WTC11 (cell line): ENCODE measurements around the gene COL6A3. TPM values are rescaled to one million over a fixed set of nuclear protein-coding genes. Genes with fewer than 3 reads are reported as not detected.

Source experiments
- ATAC-seq: fragments of 200-7000 bp; cut with Tn5 transposase; 2 replicates; pipeline ENCODE4 v1.10.0; 2021; ENCODE audit warnings: mild to moderate bottlenecking, moderate library complexity
- CTCF ChIA-PET: fragments of 300-600 bp; sonication (Branson Sonifier 250); formaldehyde crosslinking; loops from one replicate; lab custom pipeline; 2021; ENCODE audit warnings: antibody characterized with exemption; lab: Charles Lee
- POLR2A ChIA-PET: fragments of 350-600 bp; sonication (Branson Sonifier 250); formaldehyde crosslinking; loops from one replicate; lab custom pipeline; 2021; ENCODE audit warnings: antibody characterized with exemption; lab: Charles Lee
- DNase-seq: peaks from one replicate; pipeline ENCODE4 v3.0.0; 2021; ENCODE audit warnings: low spot score
- H3K27ac Mint-ChIP-seq: 2 replicates; pipeline ENCODE4 v1.8.0; 2021; ENCODE audit warnings: mixed read lengths
- H3K27me3 Mint-ChIP-seq: 2 replicates; pipeline ENCODE4 v1.8.0; 2021; ENCODE audit warnings: low read depth, mild to moderate bottlenecking, moderate library complexity, mixed read lengths
- H3K36me3 Mint-ChIP-seq: 2 replicates; pipeline ENCODE4 v1.8.0; 2021; ENCODE audit warnings: mixed read lengths
- H3K4me1 Mint-ChIP-seq: 2 replicates; pipeline ENCODE4 v1.8.0; 2022; ENCODE audit warnings: mixed read lengths
- H3K4me3 Mint-ChIP-seq: 2 replicates; pipeline ENCODE4 v1.8.0; 2021; ENCODE audit warnings: mild to moderate bottlenecking, moderate library complexity, mixed read lengths
- H3K9me3 Mint-ChIP-seq: 2 replicates; pipeline ENCODE4 v1.8.0; 2021; ENCODE audit warnings: mixed read lengths
- ATF3 ChIP-seq: sonication (generic); formaldehyde crosslinking; conservative IDR thresholded peaks from 2 replicates; pipeline ENCODE4 v1.8.1; 2022; ENCODE audit warnings: mild to moderate bottlenecking, missing genetic modification reagents
- E2F4 ChIP-seq: sonication (generic); formaldehyde crosslinking; IDR thresholded peaks from 2 replicates; pipeline ENCODE4 v1.8.1; 2022; ENCODE audit warnings: low read depth, mild to moderate bottlenecking, moderate library complexity, missing genetic modification reagents, borderline replicate concordance
- E2F5 ChIP-seq: sonication (generic); formaldehyde crosslinking; IDR thresholded peaks from 2 replicates; pipeline ENCODE4 v1.8.1; 2022; ENCODE audit warnings: mild to moderate bottlenecking, moderate library complexity, missing genetic modification reagents
- GABPB1 ChIP-seq: sonication (generic); formaldehyde crosslinking; IDR thresholded peaks from 2 replicates; pipeline ENCODE4 v1.8.1; 2023; ENCODE audit warnings: mild to moderate bottlenecking, missing genetic modification reagents
- HMGA2 ChIP-seq: fragments of 250-450 bp; sonication (Bioruptor Pico); IDR thresholded peaks from 2 replicates; pipeline ENCODE4 v1.4.0; 2021; ENCODE audit warnings: mild to moderate bottlenecking, moderate library complexity
- JUN ChIP-seq: sonication (generic); formaldehyde crosslinking; IDR thresholded peaks from 2 replicates; pipeline ENCODE4 v1.8.0; 2023; ENCODE audit warnings: mild to moderate bottlenecking, missing genetic modification reagents
- KAT7 ChIP-seq: sonication (generic); formaldehyde crosslinking; IDR thresholded peaks from 2 replicates; pipeline ENCODE4 v1.8.1; 2023; ENCODE audit warnings: missing genetic modification reagents, mild to moderate bottlenecking, borderline replicate concordance
- MXD4 ChIP-seq: fragments of 250-450 bp; sonication (Bioruptor Pico); IDR thresholded peaks from 2 replicates; pipeline ENCODE4 v1.8.0; 2021; ENCODE audit warnings: mild to moderate bottlenecking, moderate library complexity, borderline replicate concordance
- NFATC4 ChIP-seq: fragments of 250-450 bp; sonication (Bioruptor Pico); IDR thresholded peaks from 2 replicates; pipeline ENCODE4 v1.9.0; 2021; ENCODE audit warnings: mild to moderate bottlenecking
- NR3C1 ChIP-seq: sonication (generic); formaldehyde crosslinking; conservative IDR thresholded peaks from 2 replicates; pipeline ENCODE4 v1.8.1; 2023; ENCODE audit warnings: low read depth, mild to moderate bottlenecking, missing genetic modification reagents
- SMAD3 ChIP-seq: sonication (generic); formaldehyde crosslinking; IDR thresholded peaks from 2 replicates; pipeline ENCODE4 v1.8.0; 2022; ENCODE audit warnings: missing genetic modification reagents, mild to moderate bottlenecking, borderline replicate concordance
- SMAD4 ChIP-seq: sonication (generic); formaldehyde crosslinking; IDR thresholded peaks from 2 replicates; pipeline ENCODE4 v1.8.0; 2022; ENCODE audit warnings: mild to moderate bottlenecking, missing genetic modification reagents
- SOX15 ChIP-seq: fragments of 250-450 bp; sonication (Bioruptor Pico); IDR thresholded peaks from 2 replicates; pipeline ENCODE4 v1.9.0; 2021; ENCODE audit warnings: mild to moderate bottlenecking
- USF1 ChIP-seq: sonication (generic); formaldehyde crosslinking; IDR thresholded peaks from 2 replicates; pipeline ENCODE4 v1.8.0; 2022; ENCODE audit warnings: mild to moderate bottlenecking, missing genetic modification reagents
- ZNF121 ChIP-seq: sonication (generic); formaldehyde crosslinking; IDR thresholded peaks from 2 replicates; pipeline ENCODE4 v1.8.0; 2023; ENCODE audit warnings: missing genetic modification reagents
- ZNF138 ChIP-seq: sonication (generic); formaldehyde crosslinking; conservative IDR thresholded peaks from 2 replicates; pipeline ENCODE4 v1.8.1; 2022; ENCODE audit warnings: mild to moderate bottlenecking, moderate library complexity, missing genetic modification reagents
- ZNF219 ChIP-seq: sonication (generic); formaldehyde crosslinking; IDR thresholded peaks from 2 replicates; pipeline ENCODE4 v1.8.0; 2023; ENCODE audit warnings: missing genetic modification reagents, mild to moderate bottlenecking, borderline replicate concordance
- total RNA-seq: library from RNA; stranded (reverse); gene quantifications from 3 replicates; pipeline ENCODE4 v1.2.3, GENCODE V29; 2021
- TF ChIP-seq, protein P1 (sequence below): fragments of 250-450 bp; sonication (Bioruptor Pico); IDR thresholded peaks from 2 replicates; pipeline ENCODE4 v1.9.0; 2021; ENCODE audit warnings: moderate library complexity, mild to moderate bottlenecking, inconsistent platforms, borderline replicate concordance
- TF ChIP-seq, protein P2 (sequence below): sonication (generic); formaldehyde crosslinking; IDR thresholded peaks from 2 replicates; pipeline ENCODE4 v1.8.1; 2023; ENCODE audit warnings: mild to moderate bottlenecking, missing genetic modification reagents, moderate library complexity

The COL6A3 gene
- total RNA-seq, 1 experiment from 2014 or later, result 2.6 TPM

- CTCF ChIA-PET, result interaction anchor here (2.5 kb wide), 1 partner anchor 13 kb away, joined by 7 read pairs; no protein-coding TSS in a partner anchor
- TF ChIP-seq ATF3 (no peak), JUN (CRISPR knock-in tag) (no peak)
- Mint-ChIP-seq H3K36me3 (no peaks in the 10 kb centered on the region), H3K27ac (no peak overlapping the region), H3K9me3 (peaks cover 47% of the 10 kb centered on the region), H3K4me1 (no peaks in the 10 kb centered on the region), H3K4me3 (no peak overlapping the region), H3K27me3 (peaks cover 19% of the 10 kb centered on the region)
- DNase-seq, result no peak
- POLR2A ChIA-PET, result no interaction called here
- ATAC-seq, result no peak
Measured at GRCh38 chr2:237458519-237458918, 44.6 kb upstream of the COL6A3 start.

DNA sequence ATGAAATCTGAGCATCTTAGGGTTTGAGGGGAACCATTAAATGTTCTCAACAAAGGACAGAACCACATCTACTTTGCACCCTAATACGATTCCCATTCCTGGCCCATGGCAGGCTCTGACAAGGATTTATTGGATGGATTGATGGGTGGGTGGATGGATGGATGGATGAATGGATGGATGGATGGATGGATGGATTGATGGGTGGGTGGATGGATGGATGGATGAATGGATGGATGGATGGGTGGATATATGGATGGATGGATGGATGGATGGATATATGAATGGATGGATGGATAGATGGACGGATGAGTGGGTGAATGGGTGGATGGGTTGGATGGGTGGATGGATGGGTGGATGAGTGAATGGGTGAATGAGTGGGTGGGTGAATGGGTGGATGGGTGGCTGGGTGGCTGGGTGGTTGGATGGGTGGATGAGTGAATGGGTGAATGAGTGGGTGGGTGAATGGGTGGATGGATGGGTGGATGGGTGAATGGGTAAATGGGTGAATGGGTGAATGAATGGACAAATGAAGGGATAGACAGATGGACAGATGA, 43.5 kb upstream of the COL6A3 start:
- ChIA-PET CTCF (no interaction called here), POLR2A (no interaction called here)
- ATAC-seq (no peak), DNase-seq (no peak)
- TF ChIP-seq USF1 (CRISPR knock-in tag) (no peak), ZNF121 (CRISPR knock-in tag) (no peak), SMAD3 (CRISPR knock-in tag) (no peak), E2F5 (CRISPR knock-in tag) (no peak), HMGA2 (no peak), SMAD4 (no peak), NR3C1 (CRISPR knock-in tag) (no peak), GABPB1 (no peak), MXD4 (no peak), NFATC4 (CRISPR knock-in tag) (no peak), E2F4 (no peak), ZNF219 (CRISPR knock-in tag) (no peak), KAT7 (CRISPR knock-in tag) (no peak)
- TF ChIP-seq, protein P1, sequence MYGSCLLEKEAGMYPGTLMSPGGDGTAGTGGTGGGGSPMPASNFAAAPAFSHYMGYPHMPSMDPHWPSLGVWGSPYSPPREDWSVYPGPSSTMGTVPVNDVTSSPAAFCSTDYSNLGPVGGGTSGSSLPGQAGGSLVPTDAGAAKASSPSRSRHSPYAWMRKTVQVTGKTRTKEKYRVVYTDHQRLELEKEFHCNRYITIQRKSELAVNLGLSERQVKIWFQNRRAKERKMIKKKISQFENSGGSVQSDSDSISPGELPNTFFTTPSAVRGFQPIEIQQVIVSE, result no peak
- H3K9me3 Mint-ChIP-seq, result peaks cover 47% of the 10 kb centered on the region
- H3K4me1 Mint-ChIP-seq, result peaks cover 3% of the 10 kb centered on the region
- H3K27ac Mint-ChIP-seq, result no peak overlapping the region
- H3K27me3 Mint-ChIP-seq, result peaks cover 21% of the 10 kb centered on the region
- no peaks in the 10 kb centered on the region for H3K36me3 Mint-ChIP-seq
- no peak overlapping the region for H3K4me3 Mint-ChIP-seq

DNA sequence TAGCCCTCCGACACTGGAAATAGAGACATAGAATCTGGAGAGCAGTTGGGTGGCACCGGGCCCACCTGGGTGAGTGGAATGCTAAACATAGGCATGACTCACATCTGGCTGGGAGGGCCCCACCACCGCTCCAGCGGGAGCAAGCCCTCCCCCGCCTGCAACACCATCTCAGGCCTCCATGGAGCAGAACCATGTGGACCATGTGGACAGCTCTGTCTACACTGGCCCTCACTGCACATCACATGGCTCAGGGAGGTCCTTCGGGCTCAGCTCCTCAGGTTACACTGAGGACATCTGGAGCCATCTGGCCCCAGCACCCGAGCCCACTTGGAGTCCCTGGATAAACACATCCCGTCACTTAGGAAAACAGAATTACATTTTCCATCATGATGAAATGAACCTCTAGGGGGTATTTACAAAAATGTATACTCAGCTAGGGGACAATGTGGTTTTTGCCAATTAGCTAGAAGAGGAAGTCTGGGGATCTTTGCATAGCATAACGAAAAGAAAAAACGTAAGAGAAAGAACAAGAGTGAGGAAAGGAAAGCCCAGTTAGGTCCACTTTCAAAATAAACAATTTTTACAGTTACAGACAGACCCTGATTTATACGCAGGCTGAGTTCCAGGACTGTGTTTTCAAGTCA, 42.4 kb upstream of the COL6A3 start:
- peaks cover 47% of the 10 kb centered on the region for H3K9me3 Mint-ChIP-seq
- ATAC-seq (no peak), DNase-seq (no peak)
- ChIA-PET POLR2A (no interaction called here), CTCF (interaction anchor here (0.6 to 0.7 kb wide), 2 partner anchors 19 to 35 kb away, joined by 3 read pairs; no protein-coding TSS in a partner anchor)
- no peak overlapping the region for H3K4me3 Mint-ChIP-seq
- peaks cover 14% of the 10 kb centered on the region for H3K4me1 Mint-ChIP-seq
- H3K27ac Mint-ChIP-seq, result no peak overlapping the region
- peaks cover 25% of the 10 kb centered on the region for H3K27me3 Mint-ChIP-seq
- TF ChIP-seq SOX15 (CRISPR knock-in tag), result no peak
- TF ChIP-seq ZNF138, result no peak
- TF ChIP-seq JUN (CRISPR knock-in tag), result no peak
- TF ChIP-seq, protein P2, sequence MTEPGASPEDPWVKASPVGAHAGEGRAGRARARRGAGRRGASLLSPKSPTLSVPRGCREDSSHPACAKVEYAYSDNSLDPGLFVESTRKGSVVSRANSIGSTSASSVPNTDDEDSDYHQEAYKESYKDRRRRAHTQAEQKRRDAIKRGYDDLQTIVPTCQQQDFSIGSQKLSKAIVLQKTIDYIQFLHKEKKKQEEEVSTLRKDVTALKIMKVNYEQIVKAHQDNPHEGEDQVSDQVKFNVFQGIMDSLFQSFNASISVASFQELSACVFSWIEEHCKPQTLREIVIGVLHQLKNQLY (CRISPR knock-in tag), result no peak
- TF ChIP-seq, all 79 proteins: peak for 0
- H3K36me3 Mint-ChIP-seq, result no peaks in the 10 kb centered on the region
